Kidney tubule cell (primary cell): Measurements from ENCODE around the gene DCDC2C.

Experiments used
- DNase-seq: peaks from one replicate; pipeline ENCODE4 v3.0.0-alpha.2; 2018; ENCODE audit warnings: low spot score

DCDC2C gene, protein sequence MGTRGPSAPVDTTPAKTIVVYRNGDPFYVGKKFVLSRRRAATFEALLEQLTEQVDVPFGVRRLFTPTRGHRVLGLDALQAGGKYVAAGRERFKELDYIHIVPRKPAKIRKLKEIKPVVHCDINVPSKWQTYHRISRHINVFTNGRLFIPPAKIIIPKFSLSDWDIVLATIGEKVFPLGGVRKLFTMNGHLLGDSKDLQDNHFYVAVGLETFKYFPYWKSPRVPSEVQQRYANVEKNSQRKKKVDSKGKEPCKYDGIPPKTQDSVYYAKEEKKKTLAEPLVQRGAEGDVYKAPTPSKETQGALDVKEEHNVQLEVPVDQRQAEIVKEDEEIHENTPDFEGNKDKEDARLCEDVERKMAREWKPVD

DNA sequence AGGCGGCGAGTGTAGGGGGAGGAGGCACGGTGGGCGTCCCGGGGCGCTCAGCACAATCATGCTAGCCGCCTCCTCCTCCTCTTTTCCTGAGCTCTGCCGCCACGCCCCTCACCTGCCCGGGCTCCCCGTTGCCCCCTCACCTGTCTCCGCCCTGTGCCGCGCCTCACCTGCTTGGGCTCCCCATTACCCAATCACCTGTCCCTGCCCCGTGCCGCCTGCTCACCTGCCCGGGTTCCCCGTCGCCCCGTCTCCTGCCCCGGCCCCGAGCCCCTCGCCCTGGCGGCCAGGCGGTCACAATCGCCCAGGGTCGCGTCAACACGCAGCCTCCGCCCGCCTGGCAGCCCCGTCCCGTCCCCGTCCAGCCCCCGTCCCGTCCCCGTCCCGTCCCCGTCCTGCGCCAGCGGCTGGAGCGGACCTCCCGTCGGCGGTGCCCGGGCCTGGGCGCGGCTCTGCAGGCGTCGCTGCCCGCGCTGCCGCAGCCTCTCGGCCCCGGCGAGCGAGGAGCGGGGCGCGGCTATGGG lies at the start of gene DCDC2C:
Gene DCDC2C (plus strand): TSS at position 340 of the 521 bp plus-strand sequence. CDS start 177 bp downstream, at position 517.
- DNase-seq: no peak

DNA sequence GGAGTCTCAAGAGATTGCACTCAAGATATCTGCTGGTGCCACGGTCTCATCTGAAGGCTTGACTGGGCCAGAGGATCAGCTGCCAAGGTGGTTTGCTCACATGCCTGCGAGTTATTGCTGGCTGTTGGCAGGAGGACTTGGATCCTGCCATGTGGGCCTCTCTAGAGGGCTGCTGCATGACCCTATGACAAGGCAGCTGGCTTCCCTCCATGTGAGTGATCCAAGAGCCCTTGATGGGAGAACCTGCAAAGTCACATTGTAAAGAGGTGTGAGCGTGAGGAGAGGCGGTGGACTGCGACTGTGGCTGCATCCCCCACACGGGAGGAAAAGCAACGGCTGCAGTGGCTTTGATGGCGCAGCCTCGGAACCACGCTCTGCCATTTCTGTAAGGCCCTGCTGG lies 49.4 kb upstream of the DCDC2C start:
- DNase-seq: no peak

DNA sequence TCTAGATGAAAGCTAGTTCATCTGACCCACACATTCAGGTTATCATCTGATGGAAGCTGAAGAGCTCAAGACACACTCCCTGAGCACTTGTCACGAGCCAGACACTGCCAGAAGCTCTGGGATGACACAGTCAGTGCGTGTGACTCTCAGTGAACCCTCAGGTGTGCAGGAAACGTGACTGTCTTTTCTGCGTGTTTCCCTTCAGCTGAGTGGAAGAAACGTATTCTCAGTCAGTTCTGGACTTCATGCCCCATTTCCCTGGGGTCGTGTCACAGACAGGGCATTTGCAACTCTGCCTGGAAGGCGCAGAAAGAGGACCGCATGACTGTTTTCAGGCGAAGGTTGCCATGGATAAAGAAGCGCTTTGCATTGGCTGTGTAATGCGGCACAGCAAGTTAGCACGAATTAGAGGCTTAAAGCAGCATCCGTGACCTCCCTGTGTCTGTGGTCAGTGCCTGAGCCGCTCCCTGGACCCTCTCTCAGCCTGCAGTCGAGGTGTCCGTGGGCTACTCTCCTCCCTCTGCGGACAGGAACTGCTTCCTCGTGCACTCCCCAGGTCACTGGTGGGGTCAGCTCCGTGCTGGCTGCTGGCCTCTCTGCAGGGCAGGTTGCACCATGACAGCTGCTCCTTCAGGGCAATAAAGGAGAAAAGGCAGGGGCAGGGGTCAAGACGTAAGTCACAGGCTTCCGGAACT lies 48.7 kb upstream of the DCDC2C start:
- no peak for DNase-seq

DNA sequence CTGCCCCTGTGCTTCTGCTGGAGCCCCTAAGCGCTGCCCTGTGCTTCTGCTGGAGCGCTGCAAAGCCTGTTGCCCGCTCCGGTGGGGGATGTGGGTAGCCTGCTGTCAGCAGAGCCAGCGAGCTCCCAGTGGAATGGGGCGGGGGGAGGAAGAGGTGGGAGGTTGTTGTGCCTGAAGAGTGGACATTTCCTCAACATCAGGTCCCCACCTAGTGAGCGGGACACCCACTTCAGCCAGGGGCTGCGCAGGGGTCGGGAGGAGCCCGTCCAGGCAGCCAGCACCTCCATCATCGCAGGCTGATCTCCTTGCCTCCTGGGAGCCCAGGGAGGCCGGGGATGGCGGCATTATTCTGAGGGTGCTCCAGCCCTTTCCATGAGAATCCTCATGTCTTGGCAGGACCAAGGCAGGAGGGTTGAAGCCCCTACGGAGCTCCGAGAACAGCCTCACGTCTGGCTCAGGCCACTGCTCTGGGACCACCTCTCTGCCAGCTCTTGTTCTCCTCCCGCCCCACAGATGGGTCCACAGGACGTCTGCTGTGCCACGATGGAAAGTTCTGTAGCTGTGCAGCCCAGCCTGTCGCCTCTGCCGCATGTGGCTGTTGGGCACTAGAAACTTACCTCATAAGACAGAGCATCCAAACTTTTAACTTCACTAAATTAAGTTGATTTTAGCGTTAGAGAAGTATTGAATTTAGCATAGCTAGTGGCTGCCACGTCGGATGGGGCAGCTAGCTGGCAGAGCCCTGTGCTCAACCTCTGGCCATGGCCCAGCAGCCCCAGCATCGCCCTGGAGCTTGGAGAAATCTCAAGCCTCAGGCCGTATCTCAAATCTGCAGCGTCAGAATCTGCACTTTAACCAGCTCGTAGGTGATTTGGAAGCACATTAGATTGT lies 47.3 kb upstream of the DCDC2C start:
- DNase-seq: no peak

DNA sequence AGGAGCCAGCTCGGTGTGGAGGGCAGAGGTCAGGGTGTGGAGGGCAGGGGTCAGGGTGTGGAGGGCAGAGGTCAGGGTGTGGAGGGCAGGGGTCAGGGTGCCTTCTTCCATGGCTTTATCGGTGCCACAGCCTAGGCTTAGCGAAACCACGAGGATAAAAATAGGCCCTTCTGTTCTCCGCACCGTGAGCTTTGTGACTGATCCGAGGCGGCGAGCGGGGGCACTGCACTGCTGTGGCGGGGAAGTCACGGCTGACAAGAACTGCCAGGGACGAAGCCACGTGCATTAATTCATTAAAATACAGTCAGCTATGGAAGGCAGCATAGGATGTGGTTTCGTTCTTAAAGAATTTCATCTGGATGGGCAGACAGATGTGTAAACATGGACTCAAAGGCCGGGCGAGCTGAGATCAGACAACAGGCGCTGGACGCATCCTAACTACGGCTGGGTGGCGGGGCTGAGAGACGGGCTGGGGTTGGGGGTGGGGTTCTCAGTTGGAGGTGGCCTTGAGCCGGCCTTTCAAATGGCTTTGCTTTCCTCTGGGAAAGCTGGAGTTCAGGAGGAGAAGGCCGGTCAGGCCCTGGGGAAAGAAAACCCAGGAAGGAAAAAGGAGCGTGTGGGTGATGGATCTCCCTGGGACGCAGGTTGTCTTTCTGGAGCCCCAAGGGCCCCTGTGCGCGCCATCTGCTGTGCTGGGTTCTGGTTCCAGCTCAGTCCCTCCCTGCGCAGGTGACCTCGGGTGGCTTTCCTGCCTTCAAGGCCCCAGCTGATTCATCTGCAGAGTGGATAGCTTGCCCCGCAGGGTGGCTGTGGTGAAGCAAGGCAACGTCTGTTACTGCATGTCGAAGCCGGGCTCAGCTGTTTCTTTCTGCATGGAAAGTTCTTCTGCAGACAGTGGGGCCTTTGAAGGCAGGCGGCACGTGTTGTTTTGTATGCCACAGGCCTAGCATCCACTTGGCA lies 46.3 kb upstream of the DCDC2C start:
- DNase-seq: no peak

DNA sequence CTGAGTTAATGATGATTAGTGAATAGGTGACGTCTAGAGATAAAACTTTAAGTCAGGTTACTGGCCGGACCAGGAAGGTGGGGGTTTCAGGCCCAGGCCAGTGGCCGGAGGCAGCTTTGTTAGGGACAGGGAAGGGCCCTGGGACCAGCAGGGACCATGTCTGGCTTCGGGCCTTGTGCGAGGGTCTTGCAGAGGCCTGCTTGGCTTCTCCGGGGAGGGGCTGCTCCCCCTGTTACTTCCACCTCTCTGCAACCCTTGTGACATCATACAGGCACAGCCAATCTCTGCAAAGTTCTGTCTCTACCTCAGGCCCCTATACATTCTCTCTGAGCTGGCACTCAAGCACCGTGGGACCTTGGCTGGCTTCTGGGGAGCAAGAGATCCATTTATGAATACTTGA lies 45.5 kb upstream of the DCDC2C start, which contains the start of gene ALLC:
Gene ALLC (plus strand): TSS at position 320 of the 400 bp plus-strand sequence. CDS start 12,958 bp downstream, outside the sequence.
- DNase-seq: no peak

DNA sequence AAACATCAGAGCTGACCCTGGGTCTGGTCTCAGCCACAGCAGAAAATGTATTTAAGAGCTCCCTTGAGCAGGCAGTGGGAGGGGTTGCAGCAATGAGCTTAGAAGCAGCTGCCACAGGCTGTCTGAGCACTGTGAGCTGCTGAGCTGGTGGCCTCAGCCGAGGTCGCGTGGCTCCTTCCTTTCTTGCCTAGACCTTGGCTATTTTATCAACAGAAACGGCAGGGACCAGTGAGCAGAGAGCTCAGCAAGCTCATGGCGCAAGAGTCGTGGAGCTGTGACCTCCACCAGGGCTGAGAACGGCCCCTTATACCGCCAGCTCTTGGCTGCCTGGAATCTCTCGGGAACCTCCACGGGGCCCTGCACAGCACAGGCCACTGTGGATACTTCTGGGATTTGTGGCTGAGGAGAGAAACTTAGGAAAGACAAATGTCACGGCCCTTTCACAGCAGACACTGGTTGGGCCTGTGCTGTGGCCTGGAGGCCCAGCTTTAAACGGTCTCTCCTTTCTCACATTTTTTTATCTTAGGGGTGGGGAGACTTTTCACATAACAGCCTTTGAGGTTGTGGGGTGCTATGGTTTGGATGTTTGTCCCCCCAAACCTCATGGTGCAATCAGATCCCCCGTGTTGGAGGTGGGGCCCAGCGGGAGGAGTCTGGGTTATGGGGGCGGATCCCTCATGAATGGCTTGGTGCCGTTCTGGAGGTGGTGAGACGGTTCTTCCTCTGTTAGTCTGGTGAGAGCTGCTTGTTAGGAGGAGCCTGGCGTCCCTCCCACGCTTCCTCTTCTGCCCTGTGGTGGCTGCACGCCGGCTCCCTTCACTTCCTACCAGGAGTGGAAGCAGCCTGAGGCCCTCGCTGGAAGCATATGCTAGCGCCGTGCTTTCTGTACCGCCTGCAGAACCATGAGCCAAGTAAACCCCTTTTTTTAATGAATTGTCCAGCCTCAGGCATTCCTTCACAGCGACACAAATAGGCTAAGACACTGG lies 43.6 kb upstream of the DCDC2C start:
- DNase-seq: no peak

DNA sequence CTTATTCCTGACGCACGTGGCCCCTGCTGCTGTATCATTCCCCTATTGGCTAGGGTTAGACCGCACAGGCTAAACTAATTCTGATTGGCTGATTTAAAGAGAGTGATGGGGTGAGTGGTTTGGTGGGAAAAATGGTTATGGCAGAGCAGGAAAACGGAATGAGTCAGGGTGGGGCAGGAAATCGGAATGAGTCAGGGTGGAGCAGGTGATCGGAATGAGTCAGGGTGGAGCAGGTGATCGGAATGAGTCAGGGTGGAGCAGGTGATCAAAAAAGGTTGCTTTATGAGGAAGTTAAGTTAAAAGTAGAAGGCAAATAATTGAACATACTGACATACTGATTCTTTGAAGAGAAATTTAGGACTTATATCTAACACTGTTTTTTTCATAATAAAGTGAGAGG lies 42.7 kb upstream of the DCDC2C start:
- peak; percentile 6 for DNase-seq

DNA sequence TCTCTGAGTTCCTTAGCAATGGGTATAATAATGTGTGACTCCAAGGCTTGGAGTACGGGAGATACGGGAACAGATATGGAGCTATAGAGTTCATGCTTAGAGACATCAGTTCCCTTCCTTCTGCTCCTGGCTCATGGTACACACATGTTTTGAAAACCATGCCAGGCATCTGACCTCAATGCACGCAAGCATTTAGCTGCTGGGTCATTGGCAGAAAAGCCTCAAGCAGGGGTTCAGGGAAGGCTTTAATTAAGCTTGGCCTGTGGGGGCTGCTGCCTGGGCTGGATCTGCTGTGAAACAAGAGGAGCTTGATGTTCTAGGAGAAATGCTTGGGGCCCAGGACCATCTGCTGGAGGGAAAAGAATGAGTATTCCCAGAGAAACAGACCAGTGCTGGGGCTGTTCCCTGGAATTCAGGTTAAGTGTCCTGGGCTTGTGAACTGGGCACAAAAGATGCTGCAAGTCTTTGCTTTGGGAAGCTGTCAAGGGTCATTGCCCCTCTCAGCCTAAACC lies 42.2 kb upstream of the DCDC2C start:
- no peak for DNase-seq

DNA sequence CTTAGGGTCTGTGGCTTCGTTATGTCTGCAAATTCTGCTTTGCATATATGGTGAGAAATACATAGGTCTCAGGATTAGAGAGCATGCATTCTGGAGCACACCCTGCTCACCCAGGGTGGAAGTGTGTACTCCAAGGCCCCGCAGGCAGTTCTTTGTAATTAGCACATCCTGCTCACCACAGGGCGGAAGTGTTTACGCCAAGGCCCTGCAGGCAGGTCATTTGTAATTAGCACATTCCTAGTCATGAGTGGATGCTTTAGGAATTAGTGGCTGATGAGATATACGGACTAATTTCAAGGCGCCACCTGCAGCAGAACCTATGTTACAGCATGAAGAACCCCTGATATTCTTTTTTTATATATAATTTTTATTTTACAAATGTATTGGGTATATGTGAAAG lies 41.1 kb upstream of the DCDC2C start:
- no peak for DNase-seq

DNA sequence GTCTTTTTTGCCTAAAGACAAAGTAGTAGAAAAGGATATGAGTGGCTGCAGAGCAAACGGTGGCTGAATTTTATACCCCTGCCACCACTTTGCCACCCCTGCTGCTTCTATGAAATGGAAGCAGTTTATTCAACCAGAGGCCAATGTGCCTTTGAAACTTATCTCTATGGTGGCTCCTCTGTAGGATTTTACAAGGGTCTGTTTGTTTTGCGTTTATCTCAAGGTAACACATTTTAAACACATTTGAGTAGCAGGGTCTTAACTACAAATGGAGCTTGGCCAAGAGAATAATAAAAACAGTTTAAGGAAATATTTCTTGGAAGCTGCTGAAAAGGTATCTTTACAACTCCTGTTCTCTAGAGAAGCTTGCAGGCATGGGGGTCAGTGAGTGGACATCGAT lies 39.3 kb upstream of the DCDC2C start:
- DNase-seq: no peak

DNA sequence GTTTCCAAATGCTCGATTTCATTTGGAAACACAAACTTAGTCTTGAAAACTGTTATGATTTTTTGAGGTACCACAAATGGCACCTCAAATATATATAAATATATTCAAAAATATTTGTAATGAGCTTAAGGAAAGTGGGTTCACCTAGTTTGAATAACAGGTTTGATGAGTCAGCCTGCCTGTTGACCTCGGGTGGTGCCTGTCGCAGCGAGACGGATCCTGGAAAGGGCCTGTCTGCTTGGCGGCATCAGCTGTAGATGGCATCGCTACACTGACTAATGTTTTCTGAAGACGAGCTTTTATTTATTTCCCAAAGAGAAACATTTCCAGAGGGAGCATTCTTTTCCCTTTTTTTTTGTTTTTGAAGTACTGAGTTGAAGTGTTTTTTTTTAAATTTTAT lies 38.5 kb upstream of the DCDC2C start:
- no peak for DNase-seq

DNA sequence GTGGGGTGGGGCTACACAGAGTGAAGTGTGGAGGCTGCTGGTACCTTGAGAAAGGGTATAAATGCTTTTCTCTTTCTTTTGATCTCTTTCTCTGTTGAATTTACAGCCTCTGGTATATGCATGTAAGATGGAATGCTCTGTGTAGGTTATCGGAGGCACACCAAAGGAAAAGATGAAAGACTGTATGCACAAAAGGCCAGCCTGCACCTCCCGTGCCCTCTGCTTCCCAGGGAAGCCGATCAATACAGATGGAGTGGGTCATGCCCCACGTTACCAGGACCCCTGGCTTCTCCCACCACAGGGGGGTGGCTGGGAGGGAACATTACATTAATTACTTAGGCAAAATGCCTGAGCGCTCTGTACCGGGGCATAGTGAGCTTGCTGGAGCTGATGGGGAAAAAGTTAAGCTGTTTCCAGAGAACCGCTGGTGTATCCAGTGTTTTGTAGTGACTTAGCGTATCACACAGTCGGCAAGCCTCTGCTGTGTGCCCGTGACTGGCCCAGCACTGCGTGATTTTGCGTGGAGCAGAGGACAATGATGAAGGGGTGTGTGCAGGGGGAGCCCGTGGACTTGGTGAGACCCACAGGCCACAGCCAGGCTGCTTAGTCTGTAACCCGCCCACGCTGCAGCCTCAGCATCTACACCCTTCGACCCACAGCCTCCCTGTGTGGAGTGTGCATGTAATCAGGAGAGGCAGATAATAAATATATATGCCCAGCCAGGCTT lies 37.3 kb upstream of the DCDC2C start:
- no peak for DNase-seq

DNA sequence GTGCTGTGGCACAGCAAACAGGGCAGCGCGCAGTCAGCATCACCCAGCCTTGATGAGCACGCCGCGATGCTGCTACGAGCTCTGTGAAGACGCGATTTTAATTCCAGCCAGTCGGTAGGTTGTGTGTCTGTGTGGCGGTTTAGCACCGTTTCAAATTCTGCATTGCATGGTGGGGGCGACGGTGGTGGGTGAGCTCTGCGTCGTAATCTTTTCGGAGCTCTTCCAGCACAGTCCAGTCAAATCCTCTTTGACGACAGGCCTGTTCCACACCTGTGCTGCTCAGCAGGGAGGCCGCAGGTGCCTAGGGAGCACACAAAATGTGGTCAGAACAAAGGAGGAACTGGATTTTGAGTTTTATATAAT lies 36.8 kb upstream of the DCDC2C start:
- DNase-seq: no peak

DNA sequence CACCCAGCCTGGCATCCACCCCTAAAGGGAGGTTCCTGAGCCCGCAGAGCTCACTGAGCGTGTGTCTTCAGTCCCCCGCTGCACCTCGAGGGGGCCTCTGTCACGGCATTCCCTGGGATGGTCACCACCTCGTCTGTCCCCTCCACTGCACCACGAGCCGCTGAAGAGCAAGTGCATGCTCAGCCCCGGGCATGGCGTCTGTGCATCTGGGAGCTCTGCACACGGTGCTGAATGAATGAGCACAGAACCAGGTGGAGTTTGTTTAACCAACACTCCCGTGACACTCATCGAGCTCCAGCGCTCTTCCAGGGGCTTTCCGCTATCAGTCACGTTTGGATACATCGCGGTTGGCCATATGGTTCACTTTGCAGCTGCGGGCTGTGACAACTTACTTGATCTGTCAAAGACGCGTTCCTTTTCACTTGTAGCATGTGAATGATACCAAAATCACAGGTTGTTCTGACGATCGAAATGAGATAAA lies 36.2 kb upstream of the DCDC2C start:
- peak; percentile 32 for DNase-seq

DNA sequence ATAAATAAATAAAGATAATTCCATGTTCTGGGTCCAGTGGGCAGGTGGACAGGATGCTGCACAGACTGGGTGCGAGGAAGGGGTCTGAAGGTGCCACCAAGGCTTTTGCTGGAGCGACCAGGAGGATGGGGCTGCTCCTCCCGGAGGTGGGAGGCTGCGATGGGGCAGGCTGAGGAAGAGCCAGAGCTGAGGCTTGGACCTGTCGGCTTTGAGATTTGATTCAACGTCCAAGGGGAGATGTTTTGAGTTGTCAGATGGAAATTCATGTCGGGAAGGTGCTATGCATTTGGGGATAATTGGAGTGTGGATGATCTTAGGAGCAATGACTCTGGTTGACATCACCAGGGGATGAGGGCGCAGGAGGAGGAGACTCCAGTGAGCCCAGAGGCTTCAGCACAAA lies 33.7 kb upstream of the DCDC2C start:
- DNase-seq: no peak

DNA sequence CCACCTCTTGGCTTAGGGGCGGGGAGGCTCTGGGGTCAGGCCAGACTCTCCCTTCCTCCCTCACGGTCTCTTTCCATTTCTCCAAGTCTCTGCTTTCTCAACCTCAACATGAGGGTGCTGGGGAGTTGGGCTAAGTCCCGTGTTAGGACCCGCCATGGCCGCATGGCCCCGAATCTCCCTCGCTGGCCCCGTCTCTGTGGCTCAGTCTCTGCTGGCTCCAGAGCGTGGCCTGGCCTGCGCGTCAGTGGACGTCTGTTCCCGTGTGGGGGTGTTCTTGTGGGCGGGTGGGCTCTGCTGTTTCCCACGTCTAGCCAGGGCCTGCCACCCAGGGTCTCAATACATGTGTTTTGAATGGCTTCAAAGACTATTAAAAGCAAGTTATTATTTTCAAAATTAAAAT lies 33.0 kb upstream of the DCDC2C start:
- DNase-seq: no peak

DNA sequence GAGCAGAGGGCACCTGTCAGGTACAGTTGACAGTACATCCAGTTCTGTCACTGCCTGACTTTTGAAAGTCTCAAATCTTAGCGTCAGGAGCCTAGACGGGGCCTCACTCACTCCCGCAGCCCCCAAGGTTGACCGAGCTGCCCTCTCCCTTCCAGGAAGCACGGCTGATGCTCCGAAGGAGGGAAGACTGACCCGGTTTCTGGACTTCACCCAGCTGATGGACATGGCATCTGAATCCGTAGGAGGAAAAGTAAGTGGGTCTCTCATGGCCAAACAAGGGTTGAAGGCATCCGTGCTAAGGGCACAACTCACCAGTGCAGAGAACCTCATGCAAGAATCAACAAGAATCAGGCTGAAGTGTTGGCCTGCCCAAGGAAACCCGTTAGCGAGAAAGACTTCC lies 32.4 kb upstream of the DCDC2C start:
- no peak for DNase-seq
